ENCODE data around the gene CFAP119. TPM values are rescaled to one million over a fixed set of nuclear protein-coding genes. Genes with fewer than 3 reads are reported as not detected.

CFAP119 gene
- total and polyA plus RNA-seq, 10 of the 15 experiments (the other 5 are each of a cell fraction or from before 2014, with no cell fraction given): 2.2 to 9.4 (median 4.3) TPM

DNA sequence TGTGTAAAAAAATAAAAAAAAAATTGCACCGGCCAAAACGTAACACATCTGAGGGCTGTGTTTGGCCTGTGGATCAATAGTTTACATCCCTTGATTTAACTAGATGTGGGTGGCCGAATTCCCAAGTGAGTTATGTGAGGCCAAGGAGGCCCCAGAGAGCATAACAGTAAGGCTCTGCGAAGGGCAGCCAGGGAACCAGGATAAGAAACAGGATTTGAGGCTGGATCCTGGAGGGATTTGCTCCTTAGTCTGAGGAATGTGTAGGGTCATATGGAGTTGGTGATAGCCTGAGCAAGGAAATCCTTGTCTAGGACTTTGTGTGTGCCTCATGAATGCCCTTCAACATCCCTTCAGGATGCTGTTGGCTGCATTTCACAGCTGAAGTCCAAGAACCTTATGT lies 11.7 kb downstream of the CFAP119 start:
- POLR2A ChIA-PET: no interaction called here
- SMC1A ChIA-PET (ENCODE audit: uncharacterized antibody, unreplicated experiment): interaction anchor here (1.0 kb wide), 1 partner anchor 15 kb away, joined by 3 read pairs; no protein-coding TSS in a partner anchor
- Histone ChIP-seq H3K4me1 (ENCODE audit: control insufficient read depth, insufficient read depth, low read length) (peaks cover 9% of the 10 kb centered on the region), H2AFZ (ENCODE audit: control insufficient read depth, low read depth, low read length) (no peak overlapping the region), H3K4me3 (no peak overlapping the region), H3K4me2 (ENCODE audit: control insufficient read depth, insufficient read depth) (no peak overlapping the region; the same call in 1 of the 2 replicates), H3K27me3 (replicated peaks in 1 of 2; ENCODE audit: control insufficient read depth in 2 of 2, insufficient read depth in 2 of 2, low read length in 1 of 2) (no peaks in the 10 kb centered on the region), H3K36me3 (ENCODE audit: control insufficient read depth in 2 of 2, insufficient read depth in 2 of 2, low read length in 1 of 2) (peaks cover 9 to 11% of the 10 kb centered on the region in 2 experiments; a peak in 3 of 4 replicates), H3K9me3 (replicated peaks; ENCODE audit: control insufficient read depth, insufficient read depth, low read length) (no peaks in the 10 kb centered on the region), H3K27ac (ENCODE audit: control insufficient read depth, insufficient read depth) (no peak overlapping the region), H4K20me1 (ENCODE audit: control insufficient read depth, insufficient read depth) (no peaks in the 10 kb centered on the region; the same call in 1 of the 2 replicates), H3K9ac (ENCODE audit: control insufficient read depth, insufficient read depth, low read length) (no peak overlapping the region), H3K79me2 (ENCODE audit: control insufficient read depth, insufficient read depth, low read length) (peaks cover 18% of the 10 kb centered on the region)
- FAIRE-seq (no peak), DNase-seq (ENCODE audit: low read depth, low spot score) (no peak), ATAC-seq (no peak)
- RAD21 ChIA-PET (ENCODE audit: unreplicated experiment): no interaction called here
- no TSS peak for BruUV-seq (replicated peaks)
- in situ Hi-C loops (cut with MboI): loop anchor here (25.0 kb wide), 1 partner anchor 1137 kb away; no protein-coding TSS in a partner anchor
- WGBS (ENCODE audit: insufficient coverage, insufficient replicate concordance, low lambda C conversion rate, missing lambda C conversion rate): 97% methylated on average over 4 of the region's 4 CpGs
- TF ChIP-seq, protein P1, sequence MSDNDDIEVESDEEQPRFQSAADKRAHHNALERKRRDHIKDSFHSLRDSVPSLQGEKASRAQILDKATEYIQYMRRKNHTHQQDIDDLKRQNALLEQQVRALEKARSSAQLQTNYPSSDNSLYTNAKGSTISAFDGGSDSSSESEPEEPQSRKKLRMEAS (IDR thresholded peaks at IDR 0.05; ENCODE audit: low read depth, low read length): no peak
- TF ChIP-seq SUPT20H (IDR thresholded peaks at IDR 0.05; ENCODE audit: borderline replicate concordance, control insufficient read depth, low read depth, low read length) (no peak), CREM (IDR thresholded peaks at IDR 0.05; ENCODE audit: low read depth) (no peak), MEF2B (IDR thresholded peaks at IDR 0.05; ENCODE audit: partially characterized antibody, poor library complexity, severe bottlenecking) (no peak), ZNF24 (IDR thresholded peaks at IDR 0.05) (no peak)
- TF ChIP-seq, protein P2, sequence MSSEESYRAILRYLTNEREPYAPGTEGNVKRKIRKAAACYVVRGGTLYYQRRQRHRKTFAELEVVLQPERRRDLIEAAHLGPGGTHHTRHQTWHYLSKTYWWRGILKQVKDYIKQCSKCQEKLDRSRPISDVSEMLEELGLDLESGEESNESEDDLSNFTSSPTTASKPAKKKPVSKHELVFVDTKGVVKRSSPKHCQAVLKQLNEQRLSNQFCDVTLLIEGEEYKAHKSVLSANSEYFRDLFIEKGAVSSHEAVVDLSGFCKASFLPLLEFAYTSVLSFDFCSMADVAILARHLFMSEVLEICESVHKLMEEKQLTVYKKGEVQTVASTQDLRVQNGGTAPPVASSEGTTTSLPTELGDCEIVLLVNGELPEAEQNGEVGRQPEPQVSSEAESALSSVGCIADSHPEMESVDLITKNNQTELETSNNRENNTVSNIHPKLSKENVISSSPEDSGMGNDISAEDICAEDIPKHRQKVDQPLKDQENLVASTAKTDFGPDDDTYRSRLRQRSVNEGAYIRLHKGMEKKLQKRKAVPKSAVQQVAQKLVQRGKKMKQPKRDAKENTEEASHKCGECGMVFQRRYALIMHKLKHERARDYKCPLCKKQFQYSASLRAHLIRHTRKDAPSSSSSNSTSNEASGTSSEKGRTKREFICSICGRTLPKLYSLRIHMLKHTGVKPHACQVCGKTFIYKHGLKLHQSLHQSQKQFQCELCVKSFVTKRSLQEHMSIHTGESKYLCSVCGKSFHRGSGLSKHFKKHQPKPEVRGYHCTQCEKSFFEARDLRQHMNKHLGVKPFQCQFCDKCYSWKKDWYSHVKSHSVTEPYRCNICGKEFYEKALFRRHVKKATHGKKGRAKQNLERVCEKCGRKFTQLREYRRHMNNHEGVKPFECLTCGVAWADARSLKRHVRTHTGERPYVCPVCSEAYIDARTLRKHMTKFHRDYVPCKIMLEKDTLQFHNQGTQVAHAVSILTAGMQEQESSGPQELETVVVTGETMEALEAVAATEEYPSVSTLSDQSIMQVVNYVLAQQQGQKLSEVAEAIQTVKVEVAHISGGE (CRISPR knock-in tag; IDR thresholded peaks at IDR 0.05): no peak
- intact Hi-C loops (cut with micrococcal nuclease; ENCODE audit: unreplicated experiment): no loop called here
- CTCF ChIA-PET: interaction anchor here (0.7 to 1.4 kb wide), 3 partner anchors 11 to 95 kb away, joined by 3 read pairs; no protein-coding TSS in a partner anchor

All from GM12878 (cell line).